IMR-90 (cell line): ENCODE results near the gene IQGAP2. TPM values are rescaled to one million over a fixed set of nuclear protein-coding genes. Genes with fewer than 3 reads are reported as not detected.

Experiments used
- ATAC-seq: fragments of 200-7000 bp; cut with Tn5 transposase; 2 replicates; pipeline ENCODE4 v1.9.1; 2020; ENCODE audit warnings: low read depth, mild to moderate bottlenecking, moderate library complexity
- BruUV-seq: library from RNA; stranded (reverse); fragments of 400-500 nt; replicated peaks from 2 replicates; lab custom pipeline; 2021; lab: Mats Ljungman, UMichigan
- CTCF ChIA-PET: fragments of 300-600 bp; formaldehyde crosslinking; extraction: SDS; loops from one replicate; lab custom pipeline; 2021; ENCODE audit warnings: antibody characterized with exemption; lab: Yijun Ruan, JAX
- POLR2A ChIA-PET: fragments of 300-600 bp; sonication (Branson Sonifier 250); formaldehyde crosslinking; loops from one replicate; lab custom pipeline; 2022; ENCODE audit warnings: antibody characterized with exemption; ENCODE audit not compliant: unreplicated experiment; lab: Charles Lee
- DNase-seq: peaks from one replicate; pipeline ENCODE4 v3.0.0; 2013
- H2AFZ ChIP-seq: replicated peaks from 2 replicates; pipeline ENCODE3; 2013; ENCODE audit warnings: low read length, mild to moderate bottlenecking; ENCODE audit not compliant: poor library complexity
- H2AK5ac ChIP-seq: 2 replicates; pipeline ENCODE4 v1.6.1; 2013; ENCODE audit warnings: low read depth, low read length, inconsistent platforms
- H2AK9ac ChIP-seq: replicated peaks from 2 replicates; pipeline ENCODE3; 2013; ENCODE audit warnings: mild to moderate bottlenecking, low read depth, low read length, moderate library complexity; ENCODE audit not compliant: poor library complexity
- H2BK120ac ChIP-seq: 2 replicates; pipeline ENCODE4 v1.6.1; 2013; ENCODE audit warnings: low read depth, low read length, inconsistent platforms
- H2BK15ac ChIP-seq: 3 replicates; pipeline ENCODE4 v1.6.1; 2013; ENCODE audit warnings: low read depth, low read length, inconsistent platforms
- H2BK20ac ChIP-seq: 2 replicates; pipeline ENCODE4 v1.6.1; 2013; ENCODE audit warnings: low read depth, mild to moderate bottlenecking, inconsistent platforms, low read length, moderate library complexity
- H2BK5ac ChIP-seq: 2 replicates; pipeline ENCODE4 v1.6.1; 2013; ENCODE audit warnings: mild to moderate bottlenecking, low read depth, low read length, inconsistent platforms; ENCODE audit not compliant: poor library complexity, severe bottlenecking
- H3K14ac ChIP-seq: replicated peaks from 2 replicates; pipeline ENCODE4 v1.6.1; 2013; ENCODE audit warnings: low read depth, low read length, inconsistent platforms
- H3K18ac ChIP-seq: 2 replicates; pipeline ENCODE4 v1.6.1; 2013; ENCODE audit warnings: low read depth, low read length, control low read depth
- H3K23ac ChIP-seq: 2 replicates; pipeline ENCODE4 v1.6.1; 2013; ENCODE audit warnings: low read depth, low read length, inconsistent platforms
- H3K27ac ChIP-seq: 2 replicates; pipeline ENCODE4 v1.5.1; 2013; ENCODE audit warnings: mild to moderate bottlenecking, control low read depth, low read length; ENCODE audit not compliant: insufficient read depth
- H3K27me3 ChIP-seq: 2 replicates; pipeline ENCODE4 v1.6.1; 2013; ENCODE audit warnings: low read length; ENCODE audit not compliant: control insufficient read depth, insufficient read depth
- H3K36me3 ChIP-seq: 2 replicates; pipeline ENCODE4 v1.6.1; 2013; ENCODE audit warnings: low read length, mixed read lengths; ENCODE audit not compliant: control insufficient read depth, insufficient read depth
- H3K4ac ChIP-seq: 2 replicates; pipeline ENCODE4 v1.6.1; 2013; ENCODE audit warnings: low read depth, low read length, inconsistent platforms
- H3K4me1 ChIP-seq: 2 replicates; pipeline ENCODE4 v1.6.1; 2013; ENCODE audit warnings: low read length, mixed read lengths; ENCODE audit not compliant: control insufficient read depth, insufficient read depth
- H3K4me2 ChIP-seq: 2 replicates; pipeline ENCODE4 v1.6.1; 2013; ENCODE audit warnings: low read depth, mild to moderate bottlenecking, control low read depth, low read length, moderate library complexity
- H3K4me3 ChIP-seq: 2 replicates; pipeline ENCODE4 v1.5.1; 2013; ENCODE audit warnings: low read depth, mild to moderate bottlenecking, control low read depth, low read length, moderate library complexity; ENCODE audit not compliant: insufficient read depth
- H3K56ac ChIP-seq: 2 replicates; pipeline ENCODE4 v1.6.1; 2013; ENCODE audit warnings: low read length, inconsistent platforms; ENCODE audit not compliant: insufficient read depth; ENCODE audit errors: extremely low read depth
- H3K79me1 ChIP-seq, 2 experiments: 2 replicates each; pipeline ENCODE4 v1.6.1; 2013; ENCODE audit warnings: low read length in 2 of 2, inconsistent platforms in 1 of 2, low read depth in 1 of 2
- H3K9ac ChIP-seq: 2 replicates; pipeline ENCODE4 v1.6.1; 2013; ENCODE audit warnings: low read depth, low read length, control low read depth
- H3K9me1 ChIP-seq: 2 replicates; pipeline ENCODE4 v1.6.1; 2013; ENCODE audit warnings: low read length, inconsistent platforms; ENCODE audit not compliant: insufficient read depth
- H3K9me3 ChIP-seq: 2 replicates; pipeline ENCODE4 v1.6.1; 2013; ENCODE audit warnings: low read length; ENCODE audit not compliant: control insufficient read depth, insufficient read depth
- H4K20me1 ChIP-seq: 2 replicates; pipeline ENCODE4 v1.6.1; 2013; ENCODE audit warnings: low read length, inconsistent platforms; ENCODE audit not compliant: insufficient read depth
- H4K5ac ChIP-seq: 2 replicates; pipeline ENCODE4 v1.6.1; 2013; ENCODE audit warnings: mild to moderate bottlenecking, low read depth, low read length, control low read depth
- H4K8ac ChIP-seq, 2 experiments: 2 replicates each; pipeline ENCODE4 v1.6.1; 2013; ENCODE audit warnings: low read depth in 2 of 2, low read length in 2 of 2, control low read depth in 1 of 2, inconsistent platforms in 1 of 2
- H4K91ac ChIP-seq: 2 replicates; pipeline ENCODE4 v1.6.1; 2013; ENCODE audit warnings: low read depth, low read length, inconsistent platforms; ENCODE audit not compliant: insufficient read depth
- BHLHE40 ChIP-seq: fragments of 150-350 bp; IDR thresholded peaks from 2 replicates; pipeline ENCODE4 v1.6.1; 2016; ENCODE audit warnings: mild to moderate bottlenecking, low read depth, low read length
- CTCF ChIP-seq: conservative IDR thresholded peaks from 2 replicates; pipeline ENCODE4 v1.5.1; 2012; ENCODE audit warnings: mild to moderate bottlenecking, low read depth, low read length, improper control_type of control experiment
- FOS ChIP-seq: fragments of 150-350 bp; IDR thresholded peaks from 2 replicates; pipeline ENCODE4 v1.6.1; 2016; ENCODE audit warnings: low read depth, low read length
- NFE2L2 ChIP-seq: fragments of 150-350 bp; IDR thresholded peaks from 2 replicates; pipeline ENCODE4 v1.6.1; 2016; ENCODE audit warnings: low read depth, mild to moderate bottlenecking, low read length
- POLR2A ChIP-seq: IDR thresholded peaks from 2 replicates; pipeline ENCODE4 v1.6.1; 2012; ENCODE audit warnings: mild to moderate bottlenecking, low read depth, low read length
- RAD21 ChIP-seq: IDR thresholded peaks from 2 replicates; pipeline ENCODE4 v1.6.1; 2012; ENCODE audit warnings: low read length, improper control_type of control experiment
- WGBS, 2 experiments: methylation state at CpG; one replicate each; pipeline versions ENCODE4 v1.1.5 to v1.1.7; 2013; ENCODE audit warnings: missing lambda C conversion rate in 2 of 2; ENCODE audit not compliant: insufficient read length in 1 of 2; ENCODE audit errors: extremely low coverage in 2 of 2; 5-methylcytosine and 5-hydroxymethylcytosine counted together
- dilution Hi-C: fragments of 300-500 bp; cut with HindIII; formaldehyde crosslinking; loops from one replicate; pipeline ENCODE4 v1.14.3; 2018; ENCODE audit warnings: low sequenced_read_pairs; ENCODE audit not compliant: unreplicated experiment
- in situ Hi-C: fragments of 300-500 bp; cut with MboI; formaldehyde crosslinking; loops from 3 replicates; pipeline ENCODE4 v1.14.3; 2019; ENCODE audit warnings: low sequenced_read_pairs, inconsistent platforms, mixed read lengths
- intact Hi-C: fragments of 100-400 bp; cut with micrococcal nuclease; formaldehyde crosslinking; loops from 2 replicates; pipeline ENCODE4 v1.10.0; 2022
- polyA plus RNA-seq, 3 experiments: library from polyadenylated mRNA; depleted of rRNA; stranded (reverse); fragments of >200 nt; gene quantifications; 2 replicates each; pipeline ENCODE4 v1.2.3, GENCODE V29; 2012; ENCODE audit warnings: low replicate concordance in 1 of 3
- total RNA-seq: library from RNA; depleted of rRNA; stranded (reverse); fragments of >200 nt; gene quantifications from 2 replicates; pipeline ENCODE4 v1.2.3, GENCODE V29; 2012

The IQGAP2 gene
- total and polyA plus RNA-seq, 2 of the 4 experiments (the other 2 are of a cell fraction): 0.21 to 0.36 TPM

GRCh38 chr5:76513476-76513875 is 110.4 kb downstream of the IQGAP2 start:
- no peak overlapping the region for H3K27ac ChIP-seq
- TF ChIP-seq NFE2L2: no peak
- no peak for TF ChIP-seq POLR2A
- TF ChIP-seq CTCF: no peak
- TF ChIP-seq BHLHE40: no peak
- TF ChIP-seq FOS: no peak
- no peak for TF ChIP-seq RAD21
- H4K8ac ChIP-seq: no peak overlapping the region
- H2BK5ac ChIP-seq: no peak overlapping the region
- CTCF ChIA-PET: no interaction called here
- H2AK9ac ChIP-seq: no peak overlapping the region
- H2BK20ac ChIP-seq: no peak overlapping the region
- H3K36me3 ChIP-seq: no peaks in the 10 kb centered on the region
- BruUV-seq: no TSS peak
- no peak overlapping the region for H4K91ac ChIP-seq
- ATAC-seq: no peak
- H3K4ac ChIP-seq: no peak overlapping the region
- dilution Hi-C loops (no loop called here), intact Hi-C loops (no loop called here), in situ Hi-C loops (no loop called here)
- H3K4me2 ChIP-seq: no peak overlapping the region
- no peaks in the 10 kb centered on the region for H3K4me1 ChIP-seq
- no peak overlapping the region for H2BK15ac ChIP-seq
- H3K14ac ChIP-seq: no peak overlapping the region
- no peaks in the 10 kb centered on the region for H4K20me1 ChIP-seq
- H2AFZ ChIP-seq: no peak overlapping the region
- no peak overlapping the region for H2AK5ac ChIP-seq
- no peak overlapping the region for H3K23ac ChIP-seq
- H4K5ac ChIP-seq: no peak overlapping the region
- H3K4me3 ChIP-seq: no peak overlapping the region
- H3K56ac ChIP-seq: no peak overlapping the region
- H3K79me1 ChIP-seq: no peaks in the 10 kb centered on the region
- no peak overlapping the region for H2BK120ac ChIP-seq
- no peak overlapping the region for H3K9ac ChIP-seq
- no peak for DNase-seq
- POLR2A ChIA-PET: no interaction called here
- no peaks in the 10 kb centered on the region for H3K9me1 ChIP-seq
- 80% methylated on average over 1 of the region's 1 CpG; no CpG with 5 or more reads in 1 of the 2 experiments for WGBS, 2 experiments
- H3K18ac ChIP-seq: no peak overlapping the region
- no peaks in the 10 kb centered on the region for H3K9me3 ChIP-seq
- no peaks in the 10 kb centered on the region for H3K27me3 ChIP-seq
